Fibroblast of pulmonary artery (primary cell): ENCODE data around the gene HECTD2.

Experiments used
- DNase-seq: peaks from one replicate; pipeline ENCODE4 v3.0.0-alpha.2; 2010; ENCODE audit warnings: low read depth
- H3K4me3 ChIP-seq: replicated peaks from 2 replicates; pipeline ENCODE4 v1.5.1; 2011; ENCODE audit warnings: low read depth, mild to moderate bottlenecking, control low read depth, low read length, moderate library complexity
- TF ChIP-seq, protein P1 (sequence below): IDR thresholded peaks from 2 replicates; pipeline ENCODE4 v1.5.1; 2011; ENCODE audit warnings: mild to moderate bottlenecking, control low read depth, low read length, inconsistent platforms; ENCODE audit errors: missing control alignments

HECTD2 gene

DNA sequence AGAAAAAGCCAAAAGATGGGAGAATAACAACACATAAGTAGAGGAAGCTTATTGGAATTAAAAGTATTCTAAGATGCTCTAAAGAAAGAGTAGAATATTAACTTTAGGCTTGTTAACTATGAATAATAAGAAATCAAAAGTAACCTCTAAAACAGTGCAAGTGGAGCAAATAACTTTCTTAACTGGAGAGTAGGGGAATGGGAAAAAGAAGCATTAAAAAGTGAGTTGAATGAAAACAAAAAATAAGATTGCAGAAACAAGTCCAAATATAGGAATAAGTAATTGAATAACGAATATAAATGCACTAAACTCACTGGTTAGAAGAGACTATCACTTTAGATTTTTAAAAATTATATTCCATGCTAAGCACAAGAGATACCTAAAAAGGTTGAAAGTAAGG, 63.9 kb downstream of the HECTD2 start:
- TF ChIP-seq, protein P1, sequence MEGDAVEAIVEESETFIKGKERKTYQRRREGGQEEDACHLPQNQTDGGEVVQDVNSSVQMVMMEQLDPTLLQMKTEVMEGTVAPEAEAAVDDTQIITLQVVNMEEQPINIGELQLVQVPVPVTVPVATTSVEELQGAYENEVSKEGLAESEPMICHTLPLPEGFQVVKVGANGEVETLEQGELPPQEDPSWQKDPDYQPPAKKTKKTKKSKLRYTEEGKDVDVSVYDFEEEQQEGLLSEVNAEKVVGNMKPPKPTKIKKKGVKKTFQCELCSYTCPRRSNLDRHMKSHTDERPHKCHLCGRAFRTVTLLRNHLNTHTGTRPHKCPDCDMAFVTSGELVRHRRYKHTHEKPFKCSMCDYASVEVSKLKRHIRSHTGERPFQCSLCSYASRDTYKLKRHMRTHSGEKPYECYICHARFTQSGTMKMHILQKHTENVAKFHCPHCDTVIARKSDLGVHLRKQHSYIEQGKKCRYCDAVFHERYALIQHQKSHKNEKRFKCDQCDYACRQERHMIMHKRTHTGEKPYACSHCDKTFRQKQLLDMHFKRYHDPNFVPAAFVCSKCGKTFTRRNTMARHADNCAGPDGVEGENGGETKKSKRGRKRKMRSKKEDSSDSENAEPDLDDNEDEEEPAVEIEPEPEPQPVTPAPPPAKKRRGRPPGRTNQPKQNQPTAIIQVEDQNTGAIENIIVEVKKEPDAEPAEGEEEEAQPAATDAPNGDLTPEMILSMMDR = no peak
- no peak overlapping the region for H3K4me3 ChIP-seq
- no peak for DNase-seq

DNA sequence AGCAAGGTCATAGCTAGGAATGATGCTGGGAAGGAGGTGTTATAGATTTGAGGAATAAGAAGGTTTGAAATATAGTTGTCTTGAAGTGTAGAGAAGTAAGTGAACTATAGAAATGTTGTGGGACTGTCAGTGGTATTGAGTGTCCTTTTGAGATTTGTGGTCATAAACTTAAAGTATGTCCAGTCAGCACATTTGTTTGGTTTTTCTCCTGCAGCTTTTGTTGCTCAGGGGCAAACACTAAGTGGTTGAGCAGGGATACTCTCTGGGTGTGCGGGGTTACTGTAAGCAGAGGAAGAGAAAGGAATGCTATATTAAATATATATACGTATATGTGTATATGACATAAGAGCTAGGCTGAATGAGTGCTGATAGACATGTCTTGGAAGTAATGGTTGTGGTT, 67.1 kb downstream of the HECTD2 start:
- DNase-seq = no peak
- TF ChIP-seq, protein P1 = no peak
- no peak overlapping the region for H3K4me3 ChIP-seq

- H3K4me3 ChIP-seq = no peak overlapping the region
- TF ChIP-seq, protein P1 = no peak
- no peak for DNase-seq
Observed at GRCh38 chr10:91479583-91479982, 69.4 kb downstream of the HECTD2 start.

- H3K4me3 ChIP-seq = no peak overlapping the region
- TF ChIP-seq, protein P1 = no peak
- DNase-seq = no peak
Observed at GRCh38 chr10:91487911-91488582, 77.9 kb downstream of the HECTD2 start.

GRCh38 chr10:91493313-91493712, 83.2 kb downstream of the HECTD2 start:
- no peak overlapping the region for H3K4me3 ChIP-seq
- TF ChIP-seq, protein P1 = peak; percentile 32
- peak; percentile 64 for DNase-seq

DNA sequence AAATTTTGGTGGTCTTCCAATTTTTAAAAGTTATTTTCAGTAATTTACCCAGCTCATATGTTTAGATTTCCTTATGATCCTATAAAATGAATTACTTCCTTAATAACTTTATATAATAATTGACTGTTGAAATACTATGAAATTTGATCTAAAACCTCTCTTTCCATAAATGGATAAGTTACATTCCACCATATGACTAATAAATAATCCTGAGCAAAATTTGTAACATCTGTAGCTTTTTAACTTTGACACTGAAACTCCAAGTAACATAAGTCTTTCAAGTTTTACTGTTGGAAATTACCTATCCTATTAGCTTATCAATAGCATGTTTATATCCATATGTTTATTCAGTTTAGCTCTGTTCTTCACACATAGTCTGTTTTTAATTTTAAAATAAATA, 85.3 kb downstream of the HECTD2 start:
- DNase-seq = no peak
- TF ChIP-seq, protein P1 = no peak
- H3K4me3 ChIP-seq = no peak overlapping the region

DNA sequence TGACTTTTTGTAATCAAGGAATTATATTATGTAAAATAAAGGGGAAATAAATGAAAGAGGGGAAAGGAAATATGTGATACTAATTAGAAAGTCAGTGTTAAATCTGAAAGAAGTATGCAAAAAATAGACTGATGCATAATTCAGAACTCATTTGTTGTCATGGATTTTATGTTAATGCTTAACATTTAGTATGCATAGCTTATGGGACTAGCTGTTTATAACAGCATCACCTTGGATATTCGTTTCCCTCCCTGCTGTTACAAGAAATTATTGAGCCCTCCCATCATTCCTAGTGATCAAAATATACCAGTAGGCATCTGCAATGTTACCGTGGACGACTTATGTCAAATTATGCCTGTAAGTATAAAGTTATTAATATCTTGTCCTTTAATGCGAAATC, 85.9 kb downstream of the HECTD2 start:
- TF ChIP-seq, protein P1 = no peak
- no peak for DNase-seq
- H3K4me3 ChIP-seq = no peak overlapping the region
